ENCODE data around the gene GJA3. TPM values are rescaled to one million over a fixed set of nuclear protein-coding genes. Genes with fewer than 3 reads are reported as not detected.
A peak's percentile ranks its signal among the peaks of the same experiment; 100 is the strongest.

The GJA3 gene
- total RNA-seq, 1 experiment from 2014 or later, result 0.43 TPM

GRCh38 chr13:20175907-20176652 is 15.2 kb upstream of the GJA3 start:
- BruUV-seq (replicated peaks), result no TSS peak
- ChIA-PET POLR2A (ENCODE audit: low non-redundant PET) (interaction anchor here (0.6 kb wide), 1 partner anchor 749 kb away, joined by 6 read pairs; no protein-coding TSS in a partner anchor), CTCF (no interaction called here)
- Histone ChIP-seq H3K4me3 (ENCODE audit: low read depth, low read length, poor library complexity, severe bottlenecking) (no peak overlapping the region), H3K36me3 (ENCODE audit: insufficient read depth, low read length, poor library complexity, severe bottlenecking) (no peaks in the 10 kb centered on the region), H3K27me3 (replicated peaks; ENCODE audit: insufficient read depth, low read depth, low read length, poor library complexity) (no peaks in the 10 kb centered on the region), H3K4me1 (ENCODE audit: insufficient read depth, low read length, poor library complexity, severe bottlenecking) (peaks cover 22% of the 10 kb centered on the region), H3K9me3 (ENCODE audit: low read depth, low read length, poor library complexity, severe bottlenecking) (no peaks in the 10 kb centered on the region), H3K27ac (ENCODE audit: low read depth, low read length, poor library complexity, severe bottlenecking) (no peak overlapping the region)
- DNase-seq (ENCODE audit: low spot score), result no peak
- TF ChIP-seq CTCF (conservative IDR thresholded peaks at IDR 0.05; ENCODE audit: low read depth, low read length) (no peak), EZH2 (IDR thresholded peaks at IDR 0.05; ENCODE audit: borderline replicate concordance, low read depth, low read length, poor library complexity, severe bottlenecking) (no peak)
- intact Hi-C loops (cut with micrococcal nuclease; ENCODE audit: unreplicated experiment), result no loop called here

- no peak for DNase-seq (ENCODE audit: low spot score)
- no TSS peak for BruUV-seq (replicated peaks)
- ChIA-PET CTCF (no interaction called here), POLR2A (ENCODE audit: low non-redundant PET) (interaction anchor here (0.6 kb wide), 1 partner anchor 750 kb away, joined by 6 read pairs; no protein-coding TSS in a partner anchor)
- H3K4me1 ChIP-seq (ENCODE audit: insufficient read depth, low read length, poor library complexity, severe bottlenecking), result peaks cover 18% of the 10 kb centered on the region
- H3K4me3 ChIP-seq (ENCODE audit: low read depth, low read length, poor library complexity, severe bottlenecking), result no peak overlapping the region
- H3K36me3 ChIP-seq (ENCODE audit: insufficient read depth, low read length, poor library complexity, severe bottlenecking), result no peaks in the 10 kb centered on the region
- no peak for TF ChIP-seq CTCF (conservative IDR thresholded peaks at IDR 0.05; ENCODE audit: low read depth, low read length)
- no peak for TF ChIP-seq EZH2 (IDR thresholded peaks at IDR 0.05; ENCODE audit: borderline replicate concordance, low read depth, low read length, poor library complexity, severe bottlenecking)
- H3K27ac ChIP-seq (ENCODE audit: low read depth, low read length, poor library complexity, severe bottlenecking), result no peak overlapping the region
- H3K27me3 ChIP-seq (replicated peaks; ENCODE audit: insufficient read depth, low read depth, low read length, poor library complexity), result no peaks in the 10 kb centered on the region
- intact Hi-C loops (cut with micrococcal nuclease; ENCODE audit: unreplicated experiment), result no loop called here
- no peaks in the 10 kb centered on the region for H3K9me3 ChIP-seq (ENCODE audit: low read depth, low read length, poor library complexity, severe bottlenecking)
Observed at GRCh38 chr13:20175406-20175794, 14.5 kb upstream of the GJA3 start.

- Histone ChIP-seq H3K27me3 (replicated peaks; ENCODE audit: insufficient read depth, low read depth, low read length, poor library complexity) (no peaks in the 10 kb centered on the region), H3K27ac (ENCODE audit: low read depth, low read length, poor library complexity, severe bottlenecking) (no peak overlapping the region), H3K9me3 (ENCODE audit: low read depth, low read length, poor library complexity, severe bottlenecking) (no peaks in the 10 kb centered on the region), H3K4me3 (ENCODE audit: low read depth, low read length, poor library complexity, severe bottlenecking) (no peak overlapping the region), H3K4me1 (ENCODE audit: insufficient read depth, low read length, poor library complexity, severe bottlenecking) (peaks cover 18% of the 10 kb centered on the region), H3K36me3 (ENCODE audit: insufficient read depth, low read length, poor library complexity, severe bottlenecking) (no peaks in the 10 kb centered on the region)
- ChIA-PET POLR2A (ENCODE audit: low non-redundant PET) (interaction anchor here (0.6 kb wide), 1 partner anchor 750 kb away, joined by 6 read pairs; no protein-coding TSS in a partner anchor), CTCF (no interaction called here)
- BruUV-seq (replicated peaks), result no TSS peak
- TF ChIP-seq CTCF (conservative IDR thresholded peaks at IDR 0.05; ENCODE audit: low read depth, low read length), result no peak
- no peak for TF ChIP-seq EZH2 (IDR thresholded peaks at IDR 0.05; ENCODE audit: borderline replicate concordance, low read depth, low read length, poor library complexity, severe bottlenecking)
- peak; percentile 90 for DNase-seq (ENCODE audit: low spot score)
- intact Hi-C loops (cut with micrococcal nuclease; ENCODE audit: unreplicated experiment), result no loop called here
Observed at GRCh38 chr13:20174656-20175405, 14.0 kb upstream of the GJA3 start.

All from A673 (cell line).